HG02763 (cell line): Measurements from ENCODE around the gene GSC2.

Experiments used
- ATAC-seq: cut with Tn5 transposase; IDR thresholded peaks from one replicate; pipeline ENCODE4 v1.9.1; 2021; ENCODE audit warnings: mild to moderate bottlenecking, moderate library complexity; ENCODE audit not compliant: unreplicated experiment

GSC2 gene

GRCh38 chr22:19178657-19179496 is 28.8 kb upstream of the GSC2 start, which contains the start of gene SLC25A1:
Gene SLC25A1, minus strand, starts transcription at chr22:19178736. Its CDS starts 63 bp downstream, at chr22:19178673.
- ATAC-seq = peak; percentile 66

GRCh38 chr22:19178065-19178656 is 28.1 kb upstream of the GSC2 start:
- peak; percentile 33 for ATAC-seq

- no peak for ATAC-seq
Observed at GRCh38 chr22:19177164-19178064, 27.3 kb upstream of the GSC2 start.

GRCh38 chr22:19176732-19177131 is 26.6 kb upstream of the GSC2 start:
- no peak for ATAC-seq

- ATAC-seq = no peak
Observed at GRCh38 chr22:19176175-19176643, 26.1 kb upstream of the GSC2 start.

GRCh38 chr22:19175602-19176174 is 25.6 kb upstream of the GSC2 start:
- ATAC-seq = no peak

GRCh38 chr22:19175026-19175601 is 25.0 kb upstream of the GSC2 start:
- no peak for ATAC-seq

GRCh38 chr22:19174106-19175025 is 24.3 kb upstream of the GSC2 start:
- ATAC-seq = no peak

- no peak for ATAC-seq
Observed at GRCh38 chr22:19173047-19174035, 23.2 kb upstream of the GSC2 start.

GRCh38 chr22:19172213-19173046 is 22.3 kb upstream of the GSC2 start:
- no peak for ATAC-seq

- no peak for ATAC-seq
Observed at GRCh38 chr22:19169947-19170318, 19.8 kb upstream of the GSC2 start.

- ATAC-seq = no peak
Observed at GRCh38 chr22:19169002-19169946, 19.2 kb upstream of the GSC2 start.

- ATAC-seq = no peak
Observed at GRCh38 chr22:19168088-19168890, 18.2 kb upstream of the GSC2 start.

GRCh38 chr22:19167106-19167869 is 17.2 kb upstream of the GSC2 start:
- no peak for ATAC-seq

- no peak for ATAC-seq
Observed at GRCh38 chr22:19166421-19166820, 16.3 kb upstream of the GSC2 start.
